ENCODE measurements around the gene C16orf87.

- TF ChIP-seq, protein P1, sequence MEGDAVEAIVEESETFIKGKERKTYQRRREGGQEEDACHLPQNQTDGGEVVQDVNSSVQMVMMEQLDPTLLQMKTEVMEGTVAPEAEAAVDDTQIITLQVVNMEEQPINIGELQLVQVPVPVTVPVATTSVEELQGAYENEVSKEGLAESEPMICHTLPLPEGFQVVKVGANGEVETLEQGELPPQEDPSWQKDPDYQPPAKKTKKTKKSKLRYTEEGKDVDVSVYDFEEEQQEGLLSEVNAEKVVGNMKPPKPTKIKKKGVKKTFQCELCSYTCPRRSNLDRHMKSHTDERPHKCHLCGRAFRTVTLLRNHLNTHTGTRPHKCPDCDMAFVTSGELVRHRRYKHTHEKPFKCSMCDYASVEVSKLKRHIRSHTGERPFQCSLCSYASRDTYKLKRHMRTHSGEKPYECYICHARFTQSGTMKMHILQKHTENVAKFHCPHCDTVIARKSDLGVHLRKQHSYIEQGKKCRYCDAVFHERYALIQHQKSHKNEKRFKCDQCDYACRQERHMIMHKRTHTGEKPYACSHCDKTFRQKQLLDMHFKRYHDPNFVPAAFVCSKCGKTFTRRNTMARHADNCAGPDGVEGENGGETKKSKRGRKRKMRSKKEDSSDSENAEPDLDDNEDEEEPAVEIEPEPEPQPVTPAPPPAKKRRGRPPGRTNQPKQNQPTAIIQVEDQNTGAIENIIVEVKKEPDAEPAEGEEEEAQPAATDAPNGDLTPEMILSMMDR (IDR thresholded peaks at IDR 0.05; ENCODE audit: low read depth, low read length) = no peak
- TF ChIP-seq EZH2phosphoT487 (IDR thresholded peaks at IDR 0.05; ENCODE audit: low read depth) = no peak
Measured at GRCh38 chr16:46783800-46784199, 47.2 kb downstream of the C16orf87 start.
